ENCODE results near the gene GP5. TPM values are rescaled to one million over a fixed set of nuclear protein-coding genes. Genes with fewer than 3 reads are reported as not detected.

GP5 gene
- total RNA-seq, 1 experiment from 2014 or later = 0.05 TPM

DNA sequence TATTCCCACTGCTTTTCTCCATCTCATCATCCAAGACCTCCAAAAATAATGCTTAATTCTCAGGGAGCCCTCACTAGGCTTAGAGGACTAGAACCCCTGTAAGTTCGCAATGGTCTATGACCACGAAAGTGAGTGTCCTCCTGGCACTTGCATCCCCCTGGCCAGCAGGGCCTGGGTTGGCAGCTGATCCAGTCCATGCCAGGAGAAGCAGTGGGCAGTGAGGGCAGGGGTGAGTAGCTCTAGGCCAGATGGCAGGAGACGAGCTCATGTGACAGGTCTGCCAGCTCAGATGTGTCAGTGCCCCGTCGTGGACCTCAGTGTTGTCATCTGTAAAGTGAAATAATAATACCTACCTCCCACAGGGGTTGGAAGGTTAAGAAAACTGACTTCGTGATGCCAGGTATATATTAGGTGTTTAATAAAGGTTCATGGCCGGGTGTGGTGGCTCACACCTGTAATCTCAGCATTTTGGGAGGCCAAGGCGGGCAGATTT is 11.1 kb downstream of the GP5 start:
- H3K9me3 ChIP-seq (ENCODE audit: control insufficient read depth, insufficient read depth, low read depth, low read length) = no peaks in the 10 kb centered on the region; the same call in 1 of the 2 replicates
- BruUV-seq (replicated peaks) = no TSS peak
- H3K36me3 ChIP-seq (ENCODE audit: control insufficient read depth, insufficient read depth, low read length) = no peaks in the 10 kb centered on the region
- in situ Hi-C loops (cut with HindIII; ENCODE audit: low pct_unique_long_range_greater_than_20kb, low sequenced_read_pairs) (no loop called here), intact Hi-C loops (cut with micrococcal nuclease; ENCODE audit: unreplicated experiment) (no loop called here)
- no peaks in the 10 kb centered on the region; the same call in 1 of the 2 replicates for H3K27me3 ChIP-seq (ENCODE audit: control insufficient read depth, insufficient read depth, low read length)
- no peak overlapping the region for H3K27ac ChIP-seq (ENCODE audit: low read length)
- TF ChIP-seq, protein P1, sequence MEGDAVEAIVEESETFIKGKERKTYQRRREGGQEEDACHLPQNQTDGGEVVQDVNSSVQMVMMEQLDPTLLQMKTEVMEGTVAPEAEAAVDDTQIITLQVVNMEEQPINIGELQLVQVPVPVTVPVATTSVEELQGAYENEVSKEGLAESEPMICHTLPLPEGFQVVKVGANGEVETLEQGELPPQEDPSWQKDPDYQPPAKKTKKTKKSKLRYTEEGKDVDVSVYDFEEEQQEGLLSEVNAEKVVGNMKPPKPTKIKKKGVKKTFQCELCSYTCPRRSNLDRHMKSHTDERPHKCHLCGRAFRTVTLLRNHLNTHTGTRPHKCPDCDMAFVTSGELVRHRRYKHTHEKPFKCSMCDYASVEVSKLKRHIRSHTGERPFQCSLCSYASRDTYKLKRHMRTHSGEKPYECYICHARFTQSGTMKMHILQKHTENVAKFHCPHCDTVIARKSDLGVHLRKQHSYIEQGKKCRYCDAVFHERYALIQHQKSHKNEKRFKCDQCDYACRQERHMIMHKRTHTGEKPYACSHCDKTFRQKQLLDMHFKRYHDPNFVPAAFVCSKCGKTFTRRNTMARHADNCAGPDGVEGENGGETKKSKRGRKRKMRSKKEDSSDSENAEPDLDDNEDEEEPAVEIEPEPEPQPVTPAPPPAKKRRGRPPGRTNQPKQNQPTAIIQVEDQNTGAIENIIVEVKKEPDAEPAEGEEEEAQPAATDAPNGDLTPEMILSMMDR (IDR thresholded peaks at IDR 0.05) = no peak
- TF ChIP-seq TCF7L2 (IDR thresholded peaks at IDR 0.05; ENCODE audit: low read depth, low read length) = no peak
- ChIA-PET POLR2A (no interaction called here), CTCF (no interaction called here)
- no peak for DNase-seq (ENCODE audit: low read depth, low spot score)
- no peak for ATAC-seq
- no peak overlapping the region for H3K4me3 ChIP-seq (ENCODE audit: low read depth in 2 of 2, low read length in 2 of 2)
- 0 out of 2 replicates have a peak, but pooled peaks cover 6% of the 10 kb centered on the region for H3K4me1 ChIP-seq (ENCODE audit: control insufficient read depth, insufficient read depth, low read length)

GRCh38 chr3:194387276-194387675 is 11.8 kb downstream of the GP5 start:
- ChIA-PET POLR2A (no interaction called here), CTCF (no interaction called here)
- H3K9me3 ChIP-seq (ENCODE audit: control insufficient read depth, insufficient read depth, low read depth, low read length) = no peaks in the 10 kb centered on the region; the same call in 1 of the 2 replicates
- H3K36me3 ChIP-seq (ENCODE audit: control insufficient read depth, insufficient read depth, low read length) = no peaks in the 10 kb centered on the region
- no peak overlapping the region for H3K27ac ChIP-seq (ENCODE audit: low read length)
- H3K27me3 ChIP-seq (ENCODE audit: control insufficient read depth, insufficient read depth, low read length) = no peaks in the 10 kb centered on the region; the same call in 1 of the 2 replicates
- in situ Hi-C loops (cut with HindIII; ENCODE audit: low pct_unique_long_range_greater_than_20kb, low sequenced_read_pairs) (no loop called here), intact Hi-C loops (cut with micrococcal nuclease; ENCODE audit: unreplicated experiment) (no loop called here)
- no peak overlapping the region for H3K4me3 ChIP-seq (ENCODE audit: low read depth in 2 of 2, low read length in 2 of 2)
- TF ChIP-seq, protein P1 (IDR thresholded peaks at IDR 0.05) = no peak
- no peak for DNase-seq (ENCODE audit: low read depth, low spot score)
- H3K4me1 ChIP-seq (ENCODE audit: control insufficient read depth, insufficient read depth, low read length) = 0 out of 2 replicates have a peak, but pooled peaks cover 6% of the 10 kb centered on the region
- BruUV-seq (replicated peaks) = no TSS peak
- no peak for ATAC-seq

DNA sequence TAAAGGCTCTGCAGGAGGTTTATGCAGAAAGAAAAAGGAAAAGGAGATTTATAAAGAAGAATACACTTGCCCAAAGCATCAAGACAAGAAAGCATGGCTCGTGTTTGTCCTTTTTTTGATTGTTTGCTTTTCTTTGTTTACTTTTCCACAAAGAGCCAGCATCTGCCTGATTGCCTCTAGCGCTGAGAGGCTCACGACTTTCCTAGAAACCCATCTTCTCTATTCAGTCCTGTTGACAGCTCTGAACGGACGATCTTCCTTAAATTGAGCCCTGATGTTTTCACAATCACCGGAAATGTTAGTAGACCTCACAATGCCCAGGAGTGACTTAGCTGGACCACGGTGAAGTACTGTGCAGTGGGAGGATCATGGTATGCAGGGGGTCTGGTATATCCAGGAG is 12.4 kb downstream of the GP5 start:
- Histone ChIP-seq H3K4me3 (ENCODE audit: low read depth in 2 of 2, low read length in 2 of 2) (no peak overlapping the region), H3K36me3 (ENCODE audit: control insufficient read depth, insufficient read depth, low read length) (no peaks in the 10 kb centered on the region), H3K27ac (ENCODE audit: low read length) (no peak overlapping the region), H3K4me1 (ENCODE audit: control insufficient read depth, insufficient read depth, low read length) (0 out of 2 replicates have a peak, but pooled peaks cover 6% of the 10 kb centered on the region), H3K27me3 (ENCODE audit: control insufficient read depth, insufficient read depth, low read length) (no peaks in the 10 kb centered on the region; the same call in 1 of the 2 replicates), H3K9me3 (ENCODE audit: control insufficient read depth, insufficient read depth, low read depth, low read length) (no peaks in the 10 kb centered on the region; the same call in 1 of the 2 replicates)
- no peak for DNase-seq (ENCODE audit: low read depth, low spot score)
- ChIA-PET POLR2A (no interaction called here), CTCF (no interaction called here)
- ATAC-seq = no peak
- TF ChIP-seq SIN3A (IDR thresholded peaks at IDR 0.05; ENCODE audit: borderline replicate concordance, insufficient read depth, low read depth, low read length) = no peak
- no peak for TF ChIP-seq POLR2AphosphoS5 (IDR thresholded peaks at IDR 0.05; ENCODE audit: low read depth, low read length)
- TF ChIP-seq TCF7L2 (IDR thresholded peaks at IDR 0.05; ENCODE audit: low read depth, low read length) = no peak
- TF ChIP-seq, protein P2, sequence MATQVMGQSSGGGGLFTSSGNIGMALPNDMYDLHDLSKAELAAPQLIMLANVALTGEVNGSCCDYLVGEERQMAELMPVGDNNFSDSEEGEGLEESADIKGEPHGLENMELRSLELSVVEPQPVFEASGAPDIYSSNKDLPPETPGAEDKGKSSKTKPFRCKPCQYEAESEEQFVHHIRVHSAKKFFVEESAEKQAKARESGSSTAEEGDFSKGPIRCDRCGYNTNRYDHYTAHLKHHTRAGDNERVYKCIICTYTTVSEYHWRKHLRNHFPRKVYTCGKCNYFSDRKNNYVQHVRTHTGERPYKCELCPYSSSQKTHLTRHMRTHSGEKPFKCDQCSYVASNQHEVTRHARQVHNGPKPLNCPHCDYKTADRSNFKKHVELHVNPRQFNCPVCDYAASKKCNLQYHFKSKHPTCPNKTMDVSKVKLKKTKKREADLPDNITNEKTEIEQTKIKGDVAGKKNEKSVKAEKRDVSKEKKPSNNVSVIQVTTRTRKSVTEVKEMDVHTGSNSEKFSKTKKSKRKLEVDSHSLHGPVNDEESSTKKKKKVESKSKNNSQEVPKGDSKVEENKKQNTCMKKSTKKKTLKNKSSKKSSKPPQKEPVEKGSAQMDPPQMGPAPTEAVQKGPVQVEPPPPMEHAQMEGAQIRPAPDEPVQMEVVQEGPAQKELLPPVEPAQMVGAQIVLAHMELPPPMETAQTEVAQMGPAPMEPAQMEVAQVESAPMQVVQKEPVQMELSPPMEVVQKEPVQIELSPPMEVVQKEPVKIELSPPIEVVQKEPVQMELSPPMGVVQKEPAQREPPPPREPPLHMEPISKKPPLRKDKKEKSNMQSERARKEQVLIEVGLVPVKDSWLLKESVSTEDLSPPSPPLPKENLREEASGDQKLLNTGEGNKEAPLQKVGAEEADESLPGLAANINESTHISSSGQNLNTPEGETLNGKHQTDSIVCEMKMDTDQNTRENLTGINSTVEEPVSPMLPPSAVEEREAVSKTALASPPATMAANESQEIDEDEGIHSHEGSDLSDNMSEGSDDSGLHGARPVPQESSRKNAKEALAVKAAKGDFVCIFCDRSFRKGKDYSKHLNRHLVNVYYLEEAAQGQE (IDR thresholded peaks at IDR 0.05; ENCODE audit: insufficient read depth in 1 of 2, low read depth in 2 of 2, low read length in 1 of 2) = no peak
- TF ChIP-seq, protein P1 (IDR thresholded peaks at IDR 0.05) = no peak
- intact Hi-C loops (cut with micrococcal nuclease; ENCODE audit: unreplicated experiment) = no loop called here
- in situ Hi-C loops (cut with HindIII; ENCODE audit: low pct_unique_long_range_greater_than_20kb, low sequenced_read_pairs) = no loop called here
- BruUV-seq (replicated peaks) = no TSS peak
